Measurements from ENCODE around the gene SLC5A1. TPM values are rescaled to one million over a fixed set of nuclear protein-coding genes. Genes with fewer than 3 reads are reported as not detected.

SLC5A1 gene
- total RNA-seq, 1 donor = under 0.01 TPM

DNA sequence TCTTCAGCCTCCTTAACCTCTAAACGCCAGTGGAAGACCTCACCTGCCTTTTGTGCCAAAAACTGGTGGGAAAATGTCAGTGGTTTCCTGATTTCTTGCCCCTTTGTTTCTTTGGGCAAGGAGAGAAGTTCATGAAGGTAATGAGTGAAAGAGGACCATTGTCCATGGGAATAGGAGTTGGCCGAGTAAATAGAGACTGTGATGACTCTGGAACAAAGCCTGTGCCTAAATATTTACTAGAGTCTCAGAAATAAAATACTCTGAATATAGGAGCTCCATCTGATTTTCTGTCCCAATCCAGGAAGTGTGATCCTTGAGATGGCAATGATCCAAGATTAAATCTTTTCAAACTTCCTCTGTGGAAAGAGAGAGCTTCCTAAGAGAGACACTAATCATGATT, 12.0 kb downstream of the SLC5A1 start:
- DNase-seq (ENCODE audit: low read depth) = no peak
- TF ChIP-seq, protein P1, sequence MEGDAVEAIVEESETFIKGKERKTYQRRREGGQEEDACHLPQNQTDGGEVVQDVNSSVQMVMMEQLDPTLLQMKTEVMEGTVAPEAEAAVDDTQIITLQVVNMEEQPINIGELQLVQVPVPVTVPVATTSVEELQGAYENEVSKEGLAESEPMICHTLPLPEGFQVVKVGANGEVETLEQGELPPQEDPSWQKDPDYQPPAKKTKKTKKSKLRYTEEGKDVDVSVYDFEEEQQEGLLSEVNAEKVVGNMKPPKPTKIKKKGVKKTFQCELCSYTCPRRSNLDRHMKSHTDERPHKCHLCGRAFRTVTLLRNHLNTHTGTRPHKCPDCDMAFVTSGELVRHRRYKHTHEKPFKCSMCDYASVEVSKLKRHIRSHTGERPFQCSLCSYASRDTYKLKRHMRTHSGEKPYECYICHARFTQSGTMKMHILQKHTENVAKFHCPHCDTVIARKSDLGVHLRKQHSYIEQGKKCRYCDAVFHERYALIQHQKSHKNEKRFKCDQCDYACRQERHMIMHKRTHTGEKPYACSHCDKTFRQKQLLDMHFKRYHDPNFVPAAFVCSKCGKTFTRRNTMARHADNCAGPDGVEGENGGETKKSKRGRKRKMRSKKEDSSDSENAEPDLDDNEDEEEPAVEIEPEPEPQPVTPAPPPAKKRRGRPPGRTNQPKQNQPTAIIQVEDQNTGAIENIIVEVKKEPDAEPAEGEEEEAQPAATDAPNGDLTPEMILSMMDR (IDR thresholded peaks at IDR 0.05; ENCODE audit: insufficient read depth, low read length) = no peak
- H3K4me3 ChIP-seq (ENCODE audit: low read depth, low read length) = no peak overlapping the region

DNA sequence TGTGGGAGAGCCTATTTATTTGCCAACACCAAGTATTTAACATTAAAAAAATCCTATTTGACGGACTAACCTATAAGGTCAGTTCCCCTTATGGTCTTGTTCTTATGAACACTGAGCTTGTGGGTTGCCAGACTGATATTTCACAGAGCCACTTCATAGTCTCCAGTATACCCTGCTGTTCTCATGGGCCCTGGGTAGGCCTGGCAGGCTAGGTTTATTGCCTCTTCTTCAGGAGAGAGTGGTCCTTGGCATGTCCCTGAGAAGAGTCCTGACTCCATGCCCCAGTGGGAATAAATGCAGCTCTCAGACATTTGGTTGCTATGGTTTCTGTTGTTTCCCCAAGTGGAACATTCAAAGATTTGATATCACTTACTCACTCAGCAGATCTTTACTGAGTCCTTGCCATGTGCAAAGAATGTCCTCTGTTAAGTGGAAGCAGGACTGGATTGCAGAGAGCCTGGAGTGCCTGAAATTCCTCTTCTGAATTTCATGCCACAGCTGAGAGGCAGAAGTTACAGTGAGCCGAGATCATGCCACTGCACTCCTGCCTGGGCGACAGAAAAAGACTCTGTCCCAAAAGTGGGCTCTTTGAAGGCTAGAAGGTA, 15.7 kb downstream of the SLC5A1 start:
- DNase-seq (ENCODE audit: low read depth) = peak; percentile 9
- H3K4me3 ChIP-seq (ENCODE audit: low read depth, low read length) = no peak overlapping the region
- TF ChIP-seq, protein P1 (IDR thresholded peaks at IDR 0.05; ENCODE audit: insufficient read depth, low read length) = no peak

DNA sequence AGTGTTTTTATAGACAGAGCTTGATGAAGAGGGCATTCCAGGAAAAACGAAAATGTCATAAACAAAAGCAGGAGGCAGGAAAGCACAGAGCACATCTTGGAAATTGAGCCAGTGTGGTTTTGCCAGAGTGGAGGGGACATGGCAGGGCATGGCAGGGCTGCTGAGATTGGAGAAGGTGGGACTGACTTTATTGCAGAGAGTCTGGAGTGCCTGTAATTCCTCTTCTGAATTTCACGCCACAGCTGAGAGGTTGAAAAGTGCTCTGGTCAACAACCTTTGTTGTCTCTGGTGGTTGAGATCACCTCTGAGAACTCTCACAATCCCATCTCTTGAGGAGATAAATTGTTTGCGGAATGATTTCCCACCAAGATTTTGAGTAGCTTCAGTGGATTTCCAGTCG, 16.4 kb downstream of the SLC5A1 start:
- H3K4me3 ChIP-seq (ENCODE audit: low read depth, low read length) = no peak overlapping the region
- no peak for DNase-seq (ENCODE audit: low read depth)
- TF ChIP-seq, protein P1 (IDR thresholded peaks at IDR 0.05; ENCODE audit: insufficient read depth, low read length) = no peak

DNA sequence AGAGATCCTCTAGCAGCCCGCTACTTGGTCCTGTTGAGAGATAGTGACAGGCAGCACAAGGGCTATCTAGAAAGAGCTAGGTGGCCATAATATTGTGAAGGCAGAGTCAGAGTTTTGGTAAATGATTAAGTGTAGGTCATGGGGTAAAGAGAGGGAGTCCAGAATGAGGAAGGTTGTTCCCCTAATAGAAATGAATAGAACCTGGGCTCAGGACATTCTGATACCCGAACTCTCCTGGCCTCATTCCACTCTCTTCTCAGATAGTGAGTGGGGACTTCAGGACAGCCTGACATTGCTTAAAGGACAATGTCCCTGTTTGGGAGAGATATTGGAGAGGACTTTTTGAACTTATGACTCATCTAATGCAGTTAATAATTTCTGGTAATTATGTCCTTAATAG, 20.6 kb downstream of the SLC5A1 start:
- H3K4me3 ChIP-seq (ENCODE audit: low read depth, low read length) = no peak overlapping the region
- TF ChIP-seq, protein P1 (IDR thresholded peaks at IDR 0.05; ENCODE audit: insufficient read depth, low read length) = no peak
- DNase-seq (ENCODE audit: low read depth) = no peak

DNA sequence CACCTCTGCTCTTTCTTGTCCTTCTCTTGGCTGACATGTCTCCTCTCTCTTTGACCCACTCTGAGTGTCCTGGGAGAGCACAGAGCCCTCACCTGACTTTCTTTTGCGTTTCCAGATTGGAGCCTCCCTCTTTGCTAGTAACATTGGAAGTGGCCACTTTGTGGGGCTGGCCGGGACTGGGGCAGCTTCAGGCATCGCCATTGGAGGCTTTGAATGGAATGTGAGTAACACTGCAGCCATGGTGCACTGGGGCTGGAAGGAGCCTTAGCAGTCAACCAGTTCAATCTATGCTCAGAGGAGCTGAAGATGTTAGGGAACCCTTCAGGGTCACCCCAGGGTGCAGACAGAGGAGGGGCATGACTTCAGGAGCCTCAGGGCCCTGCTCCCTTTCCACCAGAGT, 23.8 kb downstream of the SLC5A1 start:
- TF ChIP-seq, protein P1 (IDR thresholded peaks at IDR 0.05; ENCODE audit: insufficient read depth, low read length) = no peak
- no peak for DNase-seq (ENCODE audit: low read depth)
- H3K4me3 ChIP-seq (ENCODE audit: low read depth, low read length) = no peak overlapping the region

DNA sequence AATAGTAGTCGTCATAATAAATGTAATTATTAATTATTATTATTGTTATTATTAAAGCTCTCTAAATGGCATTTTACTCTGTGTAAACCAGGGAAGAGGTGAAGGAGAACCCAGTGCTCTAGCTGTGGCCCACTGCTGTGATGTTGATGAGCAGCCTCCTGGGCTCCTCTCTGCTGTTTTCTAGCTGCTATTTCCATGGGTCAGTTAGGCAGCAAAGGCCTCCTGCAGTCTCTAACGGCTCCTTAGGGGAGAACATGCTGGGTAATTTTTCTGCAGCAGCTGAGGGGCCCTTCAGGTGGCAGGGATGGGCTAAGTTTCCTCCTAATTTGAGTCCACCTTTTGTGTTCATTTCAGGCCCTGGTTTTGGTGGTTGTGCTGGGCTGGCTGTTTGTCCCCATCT, 24.6 kb downstream of the SLC5A1 start:
- TF ChIP-seq, protein P1 (IDR thresholded peaks at IDR 0.05; ENCODE audit: insufficient read depth, low read length) = no peak
- no peak overlapping the region for H3K4me3 ChIP-seq (ENCODE audit: low read depth, low read length)
- no peak for DNase-seq (ENCODE audit: low read depth)

Measured in fibroblast of the aortic adventitia (primary cell).